HepG2 (cell line): ENCODE data around the gene ZNF79. TPM values are rescaled to one million over a fixed set of nuclear protein-coding genes. Genes with fewer than 3 reads are reported as not detected.
A peak's percentile ranks its signal among the peaks of the same experiment; 100 is the strongest.

Experiments used
- JUND ChIP-seq: sonication (generic); formaldehyde crosslinking; IDR thresholded peaks from 2 replicates; pipeline ENCODE4 v1.8.0; 2022; ENCODE audit warnings: mild to moderate bottlenecking, missing genetic modification reagents
- LCORL ChIP-seq, 2 experiments: fragments of 450-650 bp in 1 of 2; sonication (generic) in 1 of 2; formaldehyde crosslinking in 1 of 2; IDR thresholded peaks; 2 replicates each; pipeline versions ENCODE4 v1.5.0 to v1.6.1; 2017 to 2020; ENCODE audit warnings: antibody characterized with exemption in 1 of 2, missing genetic modification reagents in 1 of 2
- MAFF ChIP-seq: IDR thresholded peaks from 2 replicates; pipeline ENCODE4 v1.6.1; 2011; ENCODE audit warnings: low read depth, low read length, improper control_type of control experiment
- MXI1 ChIP-seq: IDR thresholded peaks from 3 replicates; pipeline ENCODE4 v1.6.1; 2012; ENCODE audit warnings: low read depth, low read length, inconsistent platforms, borderline replicate concordance
- NCOA1 ChIP-seq: sonication (generic); formaldehyde crosslinking; IDR thresholded peaks from 2 replicates; pipeline ENCODE4 v1.9.0; 2021; ENCODE audit warnings: missing genetic modification reagents
- NFE2 ChIP-seq: sonication (generic); formaldehyde crosslinking; IDR thresholded peaks from 2 replicates; pipeline ENCODE4 v1.4.0; 2020; ENCODE audit warnings: missing genetic modification reagents
- PAF1 ChIP-seq: IDR thresholded peaks from 2 replicates; pipeline ENCODE4 v1.6.1; 2016; ENCODE audit warnings: missing genetic modification reagents, missing compliant biosample characterization
- PAX8 ChIP-seq: sonication (generic); formaldehyde crosslinking; IDR thresholded peaks from 2 replicates; pipeline ENCODE4 v1.8.0; 2022; ENCODE audit warnings: mild to moderate bottlenecking, missing genetic modification reagents, borderline replicate concordance
- REL ChIP-seq: sonication (generic); formaldehyde crosslinking; conservative IDR thresholded peaks from 2 replicates; pipeline ENCODE4 v1.8.0; 2022; ENCODE audit warnings: mild to moderate bottlenecking, missing genetic modification reagents, moderate library complexity
- STAG1 ChIP-seq: sonication (generic); formaldehyde crosslinking; IDR thresholded peaks from 2 replicates; pipeline ENCODE4 v1.4.0; 2020; ENCODE audit warnings: missing genetic modification reagents
- ZNF207 ChIP-seq: fragments of 450-650 bp; IDR thresholded peaks from 2 replicates; pipeline ENCODE4 v1.6.1; 2016; ENCODE audit warnings: antibody characterized with exemption, borderline replicate concordance
- ZNF230 ChIP-seq: sonication (generic); formaldehyde crosslinking; IDR thresholded peaks from 2 replicates; pipeline ENCODE4 v1.4.0; 2020; ENCODE audit warnings: mild to moderate bottlenecking, missing genetic modification reagents
- ZNF256 ChIP-seq: sonication (generic); formaldehyde crosslinking; conservative IDR thresholded peaks from 2 replicates; pipeline ENCODE4 v1.4.0; 2020; ENCODE audit warnings: missing genetic modification reagents
- polyA plus RNA-seq, 8 experiments: library from polyadenylated mRNA; depleted of rRNA in 3 of 8; stranded (reverse) in 7 of 8; unstranded in 1 of 8; fragments of >200 nt; fragmentation: Illumina TruSeq in 4 of 8; extraction: Trizol in 4 of 8; gene quantifications; 2 replicates each; pipeline versions ENCODE4 v1.2.1 to v1.2.3, GENCODE V29; 2011 to 2016; ENCODE audit warnings: low read depth in 4 of 8, missing spikeins in 1 of 8, mixed read lengths in 1 of 8; ENCODE audit not compliant: insufficient read depth in 1 of 8
- total RNA-seq, 5 experiments: library from RNA; depleted of rRNA; stranded (reverse); fragments of >200 nt; fragmentation: Illumina TruSeq; extraction: Trizol; gene quantifications; 2 replicates each; pipeline ENCODE4 v1.2.3, GENCODE V29; 2016; ENCODE audit warnings: low read depth in 1 of 5
- TF ChIP-seq, protein P1 (sequence below): sonication (generic); formaldehyde crosslinking; IDR thresholded peaks from 2 replicates; pipeline ENCODE4 v1.5.1; 2020; ENCODE audit warnings: mild to moderate bottlenecking, missing genetic modification reagents, borderline replicate concordance
- TF ChIP-seq, protein P2 (sequence below): sonication (generic); formaldehyde crosslinking; IDR thresholded peaks from 2 replicates; pipeline ENCODE4 v1.5.0; 2020; ENCODE audit warnings: missing genetic modification reagents
- TF ChIP-seq, protein P3 (sequence below): sonication (generic); formaldehyde crosslinking; IDR thresholded peaks from 2 replicates; pipeline ENCODE4 v1.4.0; 2020; ENCODE audit warnings: missing genetic modification reagents
- TF ChIP-seq, protein P4 (sequence below): IDR thresholded peaks from 2 replicates; pipeline ENCODE4 v1.6.1; 2016; ENCODE audit warnings: missing compliant biosample characterization, missing genetic modification reagents, borderline replicate concordance
- TF ChIP-seq, protein P5 (sequence below): sonication (generic); formaldehyde crosslinking; IDR thresholded peaks from 2 replicates; pipeline ENCODE4 v1.8.0; 2022; ENCODE audit warnings: missing genetic modification reagents, mild to moderate bottlenecking, moderate library complexity, borderline replicate concordance

The ZNF79 gene
- total and polyA plus RNA-seq, 2 of the 13 experiments (the other 11 are each of a cell fraction or from before 2014, with no cell fraction given) = 3.7 to 8.1 TPM

DNA sequence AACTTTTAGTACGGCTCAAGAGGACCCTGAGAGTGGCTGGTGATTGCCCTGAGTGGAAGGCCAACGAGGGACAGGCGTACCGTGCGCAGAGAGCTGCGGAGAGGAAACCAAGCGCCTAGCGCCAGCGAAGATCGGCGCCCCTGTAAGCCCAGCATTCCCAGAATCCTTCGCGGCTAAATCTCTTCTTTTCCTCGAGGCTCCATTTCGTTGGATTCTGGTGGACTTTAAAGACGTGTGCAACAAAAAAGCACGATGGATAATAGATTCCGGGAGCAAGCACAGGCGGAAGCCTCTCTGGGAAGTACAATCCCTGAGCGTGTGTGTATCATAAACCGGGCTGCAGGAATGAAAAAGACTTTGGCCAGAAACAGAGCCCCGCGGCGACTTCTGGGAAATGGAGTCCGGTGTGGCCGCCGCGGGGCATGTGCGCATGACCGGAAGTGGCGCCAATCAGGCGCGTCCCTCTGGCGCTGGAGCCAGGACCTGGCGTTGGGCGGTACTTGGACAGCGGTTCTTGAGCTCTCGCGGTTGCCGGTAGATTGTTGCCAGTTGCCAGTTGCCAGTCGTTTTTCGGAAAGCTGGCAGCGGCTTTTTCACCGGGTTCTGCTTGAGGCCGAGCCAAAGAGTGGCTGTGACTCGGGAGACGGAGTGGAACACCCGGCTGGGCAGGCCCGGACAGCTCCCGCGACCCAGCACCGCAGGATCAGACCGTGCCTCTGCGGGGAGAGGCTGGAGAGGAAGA is at the start of gene ZNF79 (continued):
- TF ChIP-seq, protein P1, sequence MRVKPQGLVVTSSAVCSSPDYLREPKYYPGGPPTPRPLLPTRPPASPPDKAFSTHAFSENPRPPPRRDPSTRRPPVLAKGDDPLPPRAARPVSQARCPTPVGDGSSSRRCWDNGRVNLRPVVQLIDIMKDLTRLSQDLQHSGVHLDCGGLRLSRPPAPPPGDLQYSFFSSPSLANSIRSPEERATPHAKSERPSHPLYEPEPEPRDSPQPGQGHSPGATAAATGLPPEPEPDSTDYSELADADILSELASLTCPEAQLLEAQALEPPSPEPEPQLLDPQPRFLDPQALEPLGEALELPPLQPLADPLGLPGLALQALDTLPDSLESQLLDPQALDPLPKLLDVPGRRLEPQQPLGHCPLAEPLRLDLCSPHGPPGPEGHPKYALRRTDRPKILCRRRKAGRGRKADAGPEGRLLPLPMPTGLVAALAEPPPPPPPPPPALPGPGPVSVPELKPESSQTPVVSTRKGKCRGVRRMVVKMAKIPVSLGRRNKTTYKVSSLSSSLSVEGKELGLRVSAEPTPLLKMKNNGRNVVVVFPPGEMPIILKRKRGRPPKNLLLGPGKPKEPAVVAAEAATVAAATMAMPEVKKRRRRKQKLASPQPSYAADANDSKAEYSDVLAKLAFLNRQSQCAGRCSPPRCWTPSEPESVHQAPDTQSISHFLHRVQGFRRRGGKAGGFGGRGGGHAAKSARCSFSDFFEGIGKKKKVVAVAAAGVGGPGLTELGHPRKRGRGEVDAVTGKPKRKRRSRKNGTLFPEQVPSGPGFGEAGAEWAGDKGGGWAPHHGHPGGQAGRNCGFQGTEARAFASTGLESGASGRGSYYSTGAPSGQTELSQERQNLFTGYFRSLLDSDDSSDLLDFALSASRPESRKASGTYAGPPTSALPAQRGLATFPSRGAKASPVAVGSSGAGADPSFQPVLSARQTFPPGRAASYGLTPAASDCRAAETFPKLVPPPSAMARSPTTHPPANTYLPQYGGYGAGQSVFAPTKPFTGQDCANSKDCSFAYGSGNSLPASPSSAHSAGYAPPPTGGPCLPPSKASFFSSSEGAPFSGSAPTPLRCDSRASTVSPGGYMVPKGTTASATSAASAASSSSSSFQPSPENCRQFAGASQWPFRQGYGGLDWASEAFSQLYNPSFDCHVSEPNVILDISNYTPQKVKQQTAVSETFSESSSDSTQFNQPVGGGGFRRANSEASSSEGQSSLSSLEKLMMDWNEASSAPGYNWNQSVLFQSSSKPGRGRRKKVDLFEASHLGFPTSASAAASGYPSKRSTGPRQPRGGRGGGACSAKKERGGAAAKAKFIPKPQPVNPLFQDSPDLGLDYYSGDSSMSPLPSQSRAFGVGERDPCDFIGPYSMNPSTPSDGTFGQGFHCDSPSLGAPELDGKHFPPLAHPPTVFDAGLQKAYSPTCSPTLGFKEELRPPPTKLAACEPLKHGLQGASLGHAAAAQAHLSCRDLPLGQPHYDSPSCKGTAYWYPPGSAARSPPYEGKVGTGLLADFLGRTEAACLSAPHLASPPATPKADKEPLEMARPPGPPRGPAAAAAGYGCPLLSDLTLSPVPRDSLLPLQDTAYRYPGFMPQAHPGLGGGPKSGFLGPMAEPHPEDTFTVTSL (CRISPR knock-in tag) = peak; percentile 9; the same call in 1 of the 2 replicates
- TF ChIP-seq JUND (CRISPR knock-in tag) (no peak), STAG1 (CRISPR knock-in tag) (no peak; the same call in 1 of the 2 replicates), MXI1 (peak; percentile 61; the same call in 1 of the 3 replicates), NFE2 (CRISPR knock-in tag) (no peak), PAX8 (CRISPR knock-in tag) (0 out of 2 replicates have a peak, but pooled peaks have one; percentile 69), ZNF256 (CRISPR knock-in tag) (no peak; the same call in 1 of the 2 replicates), MAFF (peak; percentile 2; the same call in 1 of the 2 replicates), LCORL (IDR thresholded peaks at IDR 0.05) (no peak), LCORL (CRISPR knock-in tag; IDR thresholded peaks at IDR 0.05) (peak; percentile 27; the same call in 1 of the 2 replicates), NCOA1 (CRISPR knock-in tag) (no peak), ZNF230 (CRISPR knock-in tag) (no peak), PAF1 (no peak), REL (CRISPR knock-in tag) (no peak), ZNF207 (no peak)
- TF ChIP-seq, protein P2, sequence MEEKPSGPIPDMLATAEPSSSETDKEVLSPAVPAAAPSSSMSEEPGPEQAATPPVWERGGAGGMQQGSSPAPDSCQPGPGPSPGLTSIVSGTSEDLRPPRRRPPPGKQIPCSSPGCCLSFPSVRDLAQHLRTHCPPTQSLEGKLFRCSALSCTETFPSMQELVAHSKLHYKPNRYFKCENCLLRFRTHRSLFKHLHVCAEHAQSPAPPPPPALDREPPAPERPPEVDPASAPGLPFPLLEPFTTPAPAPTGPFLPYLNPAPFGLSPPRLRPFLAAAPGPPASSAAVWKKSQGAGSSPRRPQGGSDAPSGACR (CRISPR knock-in tag) = 0 out of 2 replicates have a peak, but pooled peaks have one; percentile 35
- TF ChIP-seq, protein P3, sequence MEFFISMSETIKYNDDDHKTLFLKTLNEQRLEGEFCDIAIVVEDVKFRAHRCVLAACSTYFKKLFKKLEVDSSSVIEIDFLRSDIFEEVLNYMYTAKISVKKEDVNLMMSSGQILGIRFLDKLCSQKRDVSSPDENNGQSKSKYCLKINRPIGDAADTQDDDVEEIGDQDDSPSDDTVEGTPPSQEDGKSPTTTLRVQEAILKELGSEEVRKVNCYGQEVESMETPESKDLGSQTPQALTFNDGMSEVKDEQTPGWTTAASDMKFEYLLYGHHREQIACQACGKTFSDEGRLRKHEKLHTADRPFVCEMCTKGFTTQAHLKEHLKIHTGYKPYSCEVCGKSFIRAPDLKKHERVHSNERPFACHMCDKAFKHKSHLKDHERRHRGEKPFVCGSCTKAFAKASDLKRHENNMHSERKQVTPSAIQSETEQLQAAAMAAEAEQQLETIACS (CRISPR knock-in tag) = no peak
- TF ChIP-seq, protein P4, sequence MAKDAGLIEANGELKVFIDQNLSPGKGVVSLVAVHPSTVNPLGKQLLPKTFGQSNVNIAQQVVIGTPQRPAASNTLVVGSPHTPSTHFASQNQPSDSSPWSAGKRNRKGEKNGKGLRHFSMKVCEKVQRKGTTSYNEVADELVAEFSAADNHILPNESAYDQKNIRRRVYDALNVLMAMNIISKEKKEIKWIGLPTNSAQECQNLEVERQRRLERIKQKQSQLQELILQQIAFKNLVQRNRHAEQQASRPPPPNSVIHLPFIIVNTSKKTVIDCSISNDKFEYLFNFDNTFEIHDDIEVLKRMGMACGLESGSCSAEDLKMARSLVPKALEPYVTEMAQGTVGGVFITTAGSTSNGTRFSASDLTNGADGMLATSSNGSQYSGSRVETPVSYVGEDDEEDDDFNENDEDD (CRISPR knock-in tag) = peak; percentile 31; the same call in 1 of the 2 replicates
- TF ChIP-seq, protein P5, sequence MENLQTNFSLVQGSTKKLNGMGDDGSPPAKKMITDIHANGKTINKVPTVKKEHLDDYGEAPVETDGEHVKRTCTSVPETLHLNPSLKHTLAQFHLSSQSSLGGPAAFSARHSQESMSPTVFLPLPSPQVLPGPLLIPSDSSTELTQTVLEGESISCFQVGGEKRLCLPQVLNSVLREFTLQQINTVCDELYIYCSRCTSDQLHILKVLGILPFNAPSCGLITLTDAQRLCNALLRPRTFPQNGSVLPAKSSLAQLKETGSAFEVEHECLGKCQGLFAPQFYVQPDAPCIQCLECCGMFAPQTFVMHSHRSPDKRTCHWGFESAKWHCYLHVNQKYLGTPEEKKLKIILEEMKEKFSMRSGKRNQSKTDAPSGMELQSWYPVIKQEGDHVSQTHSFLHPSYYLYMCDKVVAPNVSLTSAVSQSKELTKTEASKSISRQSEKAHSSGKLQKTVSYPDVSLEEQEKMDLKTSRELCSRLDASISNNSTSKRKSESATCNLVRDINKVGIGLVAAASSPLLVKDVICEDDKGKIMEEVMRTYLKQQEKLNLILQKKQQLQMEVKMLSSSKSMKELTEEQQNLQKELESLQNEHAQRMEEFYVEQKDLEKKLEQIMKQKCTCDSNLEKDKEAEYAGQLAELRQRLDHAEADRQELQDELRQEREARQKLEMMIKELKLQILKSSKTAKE = no peak
